Measurements from ENCODE around the gene BORCS6.

The BORCS6 gene

GRCh38 chr17:8151120-8151640 is 38.8 kb downstream of the BORCS6 start:
- CTCF ChIA-PET, result interaction anchor here (0.7 to 3.9 kb wide), 5 partner anchors 9 to 72 kb away, joined by 3 to 38 read pairs (median 5); no protein-coding TSS in a partner anchor
- POLR2A ChIA-PET, result interaction anchor here (0.5 to 1.7 kb wide), 6 partner anchors 9 to 225 kb away, joined by 3 to 9 read pairs (median 4); partner anchors contain the start of gene KRABD2
- TF ChIP-seq, protein P1, sequence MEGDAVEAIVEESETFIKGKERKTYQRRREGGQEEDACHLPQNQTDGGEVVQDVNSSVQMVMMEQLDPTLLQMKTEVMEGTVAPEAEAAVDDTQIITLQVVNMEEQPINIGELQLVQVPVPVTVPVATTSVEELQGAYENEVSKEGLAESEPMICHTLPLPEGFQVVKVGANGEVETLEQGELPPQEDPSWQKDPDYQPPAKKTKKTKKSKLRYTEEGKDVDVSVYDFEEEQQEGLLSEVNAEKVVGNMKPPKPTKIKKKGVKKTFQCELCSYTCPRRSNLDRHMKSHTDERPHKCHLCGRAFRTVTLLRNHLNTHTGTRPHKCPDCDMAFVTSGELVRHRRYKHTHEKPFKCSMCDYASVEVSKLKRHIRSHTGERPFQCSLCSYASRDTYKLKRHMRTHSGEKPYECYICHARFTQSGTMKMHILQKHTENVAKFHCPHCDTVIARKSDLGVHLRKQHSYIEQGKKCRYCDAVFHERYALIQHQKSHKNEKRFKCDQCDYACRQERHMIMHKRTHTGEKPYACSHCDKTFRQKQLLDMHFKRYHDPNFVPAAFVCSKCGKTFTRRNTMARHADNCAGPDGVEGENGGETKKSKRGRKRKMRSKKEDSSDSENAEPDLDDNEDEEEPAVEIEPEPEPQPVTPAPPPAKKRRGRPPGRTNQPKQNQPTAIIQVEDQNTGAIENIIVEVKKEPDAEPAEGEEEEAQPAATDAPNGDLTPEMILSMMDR (IDR thresholded peaks at IDR 0.05; ENCODE audit: insufficient read depth, low read length, missing control alignments), result peak; percentile 0
- peak overlapping the region; percentile 95 for H3K4me3 ChIP-seq (ENCODE audit: low read depth, low read length)
- DNase-seq (ENCODE audit: low read depth, low spot score), result peak; percentile 51

DNA sequence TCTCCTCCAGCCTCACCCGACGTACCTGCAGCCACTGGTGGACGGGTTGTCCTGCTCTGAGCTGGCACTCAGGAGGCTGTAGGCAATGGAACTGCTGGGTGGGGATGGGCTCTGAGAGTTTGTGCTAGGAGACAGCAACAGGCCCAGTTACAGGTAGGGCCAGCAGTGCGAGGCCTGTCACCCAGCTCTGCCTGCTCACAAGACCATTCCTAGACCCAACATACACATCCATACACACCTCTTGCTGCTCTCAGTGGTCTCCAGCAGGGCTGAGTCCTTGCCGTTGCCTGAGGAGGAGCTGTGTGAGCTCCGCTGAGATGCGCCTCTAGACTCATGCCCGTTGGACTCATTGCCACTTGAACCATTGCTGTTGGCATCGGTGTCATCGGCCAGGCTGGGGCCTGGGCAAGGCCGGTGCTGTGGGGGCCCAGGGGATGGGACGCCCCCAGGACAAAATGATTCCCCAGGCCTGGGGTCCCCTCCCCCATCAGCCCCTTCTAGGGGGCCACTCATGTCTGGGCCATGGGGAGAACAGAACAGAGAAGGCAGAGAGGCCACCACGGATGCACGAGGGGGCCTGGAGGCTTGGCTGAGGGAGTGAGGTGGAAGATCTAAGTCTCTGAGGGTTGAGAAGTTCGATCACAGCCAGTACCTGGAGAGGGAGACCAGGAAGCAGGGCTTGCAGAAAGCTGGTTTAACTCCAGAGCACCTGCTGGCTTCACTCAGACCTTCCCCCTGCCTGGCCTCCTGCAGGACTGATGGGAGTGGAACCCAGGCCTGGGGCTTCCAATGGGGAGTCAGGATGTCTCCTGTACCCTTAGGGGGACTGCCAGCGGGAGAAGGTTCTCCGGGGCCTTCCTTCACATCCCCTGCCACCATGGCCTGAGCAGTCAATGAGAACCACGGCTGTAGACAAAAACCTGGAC is 39.5 kb downstream of the BORCS6 start:
- TF ChIP-seq, protein P1 (IDR thresholded peaks at IDR 0.05; ENCODE audit: insufficient read depth, low read length, missing control alignments), result no peak
- CTCF ChIA-PET, result interaction anchor here (0.7 to 3.9 kb wide), 6 partner anchors 8 to 73 kb away, joined by 3 to 38 read pairs (median 6); partner anchors contain the start of gene ALOXE3
- H3K4me3 ChIP-seq (ENCODE audit: low read depth, low read length), result peak overlapping the region; percentile 95
- no peak for DNase-seq (ENCODE audit: low read depth, low spot score)
- POLR2A ChIA-PET, result interaction anchor here (0.6 to 1.7 kb wide), 5 partner anchors 9 to 226 kb away, joined by 3 to 9 read pairs (median 4); partner anchors contain the start of gene KRABD2

DNA sequence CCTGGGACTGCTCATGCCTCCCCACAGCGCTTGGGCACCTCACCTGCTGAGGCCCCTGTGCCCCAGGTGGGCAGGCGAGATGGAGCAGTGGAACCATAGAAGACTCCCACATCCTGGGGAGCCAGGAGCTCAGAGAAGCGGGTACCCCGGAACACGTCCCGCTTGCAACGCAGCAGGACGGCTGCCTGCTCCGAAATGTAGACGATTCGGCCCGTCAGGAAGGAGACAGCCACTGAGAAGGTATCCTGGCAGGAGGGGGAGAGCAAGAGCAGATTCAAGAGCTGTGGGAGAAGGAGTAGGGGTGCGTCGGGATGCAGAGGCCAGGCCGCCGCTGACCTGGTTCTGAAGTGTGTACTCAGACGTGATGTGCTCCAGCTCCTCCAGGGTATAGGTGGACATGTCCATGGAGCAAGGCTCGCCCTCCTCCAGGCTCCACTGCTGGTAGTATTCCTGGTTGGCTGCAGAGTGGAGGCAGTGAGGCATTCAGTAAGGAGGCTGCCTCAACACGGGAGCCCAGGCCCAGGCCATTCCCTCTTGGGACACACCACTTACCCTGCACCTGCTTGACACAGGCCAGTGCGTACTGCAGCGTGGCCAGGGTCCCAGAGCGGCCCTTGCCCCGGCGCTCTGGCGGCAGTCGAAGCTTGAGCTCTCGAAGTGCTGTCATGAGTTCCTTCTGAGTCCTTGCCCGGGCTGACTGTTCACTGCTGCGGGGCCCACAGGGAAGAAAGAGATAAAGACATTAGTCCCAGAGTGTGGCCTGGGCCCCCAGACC is 40.4 kb downstream of the BORCS6 start:
- ChIA-PET POLR2A (interaction anchor here (0.7 to 1.7 kb wide), 2 partner anchors 9 to 11 kb away, joined by 5 to 9 read pairs; no protein-coding TSS in a partner anchor), CTCF (interaction anchor here (0.7 to 3.9 kb wide), 3 partner anchors 9 to 32 kb away, joined by 3 to 38 read pairs (median 8); partner anchors contain the start of gene ALOXE3)
- DNase-seq (ENCODE audit: low read depth, low spot score), result no peak
- TF ChIP-seq, protein P1 (IDR thresholded peaks at IDR 0.05; ENCODE audit: insufficient read depth, low read length, missing control alignments), result no peak
- no peak overlapping the region for H3K4me3 ChIP-seq (ENCODE audit: low read depth, low read length)

GRCh38 chr17:8148560-8148959 is 41.4 kb downstream of the BORCS6 start:
- TF ChIP-seq, protein P1 (IDR thresholded peaks at IDR 0.05; ENCODE audit: insufficient read depth, low read length, missing control alignments), result no peak
- H3K4me3 ChIP-seq (ENCODE audit: low read depth, low read length), result no peak overlapping the region
- DNase-seq (ENCODE audit: low read depth, low spot score), result no peak
- POLR2A ChIA-PET, result no interaction called here
- CTCF ChIA-PET, result interaction anchor here (1.2 kb wide), 1 partner anchor 30 kb away, joined by 3 read pairs; the partner anchor contains the start of gene ALOXE3

- ChIA-PET POLR2A (no interaction called here), CTCF (interaction anchor here (1.2 kb wide), 1 partner anchor 29 kb away, joined by 3 read pairs; the partner anchor contains the start of gene ALOXE3)
- TF ChIP-seq, protein P1 (IDR thresholded peaks at IDR 0.05; ENCODE audit: insufficient read depth, low read length, missing control alignments), result no peak
- no peak for DNase-seq (ENCODE audit: low read depth, low spot score)
- no peak overlapping the region for H3K4me3 ChIP-seq (ENCODE audit: low read depth, low read length)
Observed at GRCh38 chr17:8147805-8148404, 42.1 kb downstream of the BORCS6 start.

All from AG04449 (cell line).